Psoas muscle (tissue), 8 donors: ENCODE data around the gene MYO3B. TPM values are rescaled to one million over a fixed set of nuclear protein-coding genes. Genes with fewer than 3 reads are reported as not detected.

Source experiments
- ATAC-seq, 4 donors: fragments of 200-7000 bp; cut with Tn5 transposase; one replicate each; pipeline ENCODE4 v1.9.1; 2020; ENCODE audit warnings: moderate library complexity in 3 of 4, mild to moderate bottlenecking in 2 of 4
- DNase-seq, 2 donors: peaks; one replicate each; pipeline ENCODE4 v3.0.0-alpha.2; 2020
- H3K27ac ChIP-seq: fragments of 200-600 bp; one replicate; pipeline ENCODE4 v1.8.0; 2022
- H3K27me3 ChIP-seq, 3 donors: fragments of 200-600 bp in 1 of 3; one replicate each; pipeline versions ENCODE4 v1.6.1 to v1.8.0; 2013 to 2022; ENCODE audit warnings: low read length in 2 of 3, mild to moderate bottlenecking in 2 of 3, moderate library complexity in 1 of 3; ENCODE audit not compliant: insufficient read depth in 3 of 3
- H3K36me3 ChIP-seq, 2 donors: fragments of 200-600 bp in 1 of 2; one replicate each; pipeline versions ENCODE4 v1.6.1 to v1.8.0; 2013 to 2022; ENCODE audit warnings: low read depth in 1 of 2, mild to moderate bottlenecking in 1 of 2, moderate library complexity in 1 of 2; ENCODE audit not compliant: insufficient read depth in 1 of 2
- H3K4me1 ChIP-seq: fragments of 200-600 bp; one replicate; pipeline ENCODE4 v1.8.0; 2022
- H3K4me3 ChIP-seq: fragments of 200-600 bp; one replicate; pipeline ENCODE4 v1.8.0; 2022; ENCODE audit warnings: mild to moderate bottlenecking
- H3K9me3 ChIP-seq: fragments of 200-600 bp; one replicate; pipeline ENCODE4 v1.8.0; 2022
- WGBS, 3 donors: extraction: QIAGEN DNeasy Blood & Tissue Kit; methylation state at CpG; one replicate each; pipeline versions ENCODE4 v1.1.6 to v1.1.7; 2013; 5-methylcytosine and 5-hydroxymethylcytosine counted together
- intact Hi-C, 2 donors: fragments of 100-400 bp; cut with DNase I; formaldehyde crosslinking; loops; one replicate each; pipeline versions ENCODE4 v1.11.0 to v1.14.2; 2022
- polyA plus RNA-seq, 3 donors: library from polyadenylated mRNA; stranded (reverse); fragments of 200-250 nt; gene quantifications; one replicate each; pipeline ENCODE4 v1.2.3, GENCODE V29; 2013
- total RNA-seq, 4 donors: library from RNA; stranded (reverse); fragmentation: NEBNext Ultra II Directional in 2 of 4; extraction: Animal tissue kit (Norgen Biotek cat#: 25700) in 2 of 4; gene quantifications; one replicate each; pipeline versions ENCODE4 v1.2.1 to v1.2.4, GENCODE V29; 2021 to 2023
- TF ChIP-seq, protein P1 (sequence below): fragments of 200-600 bp; IDR thresholded peaks from one replicate; pipeline ENCODE4 v1.8.0; 2022; ENCODE audit warnings: antibody characterized with exemption
- donor health status: healthy with polysubstance abuse.
- donor health status: DM: no; HTN: no; CAD: no; lungs with moderate emphysema.
- donor health status: Bipolar disorder and iron deficiency.
- donor health status: healthy.
- donor health status: DM: yes; HTN: yes; CAD: no.
- donor health status: DM: no; HTN: no; CAD: no.
- donor health status: DM: no; HTN: no; CAD: no.
- donor health status: DM: yes; HTN: yes; CAD: no.

MYO3B gene
- total and polyA plus RNA-seq, 7 donors: 0.04 to 0.32 TPM; not detected in 5

DNA sequence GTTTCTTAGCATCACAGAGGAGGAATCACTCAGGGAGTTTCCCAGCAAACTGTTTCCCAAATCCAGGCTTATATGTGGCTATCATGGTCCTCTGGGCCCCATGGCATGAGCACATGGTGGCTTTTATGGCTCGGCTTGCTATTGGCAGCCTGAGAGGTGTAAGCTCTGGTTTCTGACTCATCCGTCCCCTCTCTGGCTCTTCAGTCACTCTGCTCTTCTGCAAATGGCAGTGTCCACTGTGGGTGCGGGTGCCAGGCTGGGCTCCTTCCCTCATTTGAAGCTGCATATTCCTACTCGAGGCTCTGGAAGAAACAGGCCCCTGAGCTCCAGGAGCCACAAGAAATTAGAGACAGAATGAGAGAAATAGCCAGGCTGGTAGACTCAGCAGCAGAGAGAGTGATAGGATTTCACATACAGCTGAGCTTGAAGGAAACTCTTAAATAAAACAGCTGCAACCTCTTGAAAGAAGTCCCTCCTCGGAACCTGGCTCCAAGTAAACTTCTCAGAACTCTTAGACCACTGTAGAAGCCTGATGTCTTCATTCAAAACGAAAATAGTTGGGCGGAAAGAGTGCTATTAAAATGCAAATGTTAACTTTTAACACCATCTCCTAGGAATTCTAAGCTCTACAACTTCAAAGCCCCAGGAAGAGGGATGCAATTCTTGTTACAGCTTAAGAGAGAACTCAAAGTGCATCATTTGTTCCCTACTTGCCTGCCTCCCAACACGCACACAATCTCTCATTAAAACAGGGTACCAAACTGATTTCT, 324.6 kb downstream of the MYO3B start:
- intact Hi-C loops: no loop called here
- peak overlapping the region; percentile 56 for H3K27ac ChIP-seq
- TF ChIP-seq, protein P1, sequence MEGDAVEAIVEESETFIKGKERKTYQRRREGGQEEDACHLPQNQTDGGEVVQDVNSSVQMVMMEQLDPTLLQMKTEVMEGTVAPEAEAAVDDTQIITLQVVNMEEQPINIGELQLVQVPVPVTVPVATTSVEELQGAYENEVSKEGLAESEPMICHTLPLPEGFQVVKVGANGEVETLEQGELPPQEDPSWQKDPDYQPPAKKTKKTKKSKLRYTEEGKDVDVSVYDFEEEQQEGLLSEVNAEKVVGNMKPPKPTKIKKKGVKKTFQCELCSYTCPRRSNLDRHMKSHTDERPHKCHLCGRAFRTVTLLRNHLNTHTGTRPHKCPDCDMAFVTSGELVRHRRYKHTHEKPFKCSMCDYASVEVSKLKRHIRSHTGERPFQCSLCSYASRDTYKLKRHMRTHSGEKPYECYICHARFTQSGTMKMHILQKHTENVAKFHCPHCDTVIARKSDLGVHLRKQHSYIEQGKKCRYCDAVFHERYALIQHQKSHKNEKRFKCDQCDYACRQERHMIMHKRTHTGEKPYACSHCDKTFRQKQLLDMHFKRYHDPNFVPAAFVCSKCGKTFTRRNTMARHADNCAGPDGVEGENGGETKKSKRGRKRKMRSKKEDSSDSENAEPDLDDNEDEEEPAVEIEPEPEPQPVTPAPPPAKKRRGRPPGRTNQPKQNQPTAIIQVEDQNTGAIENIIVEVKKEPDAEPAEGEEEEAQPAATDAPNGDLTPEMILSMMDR: no peak
- no peaks in the 10 kb centered on the region for H3K9me3 ChIP-seq
- H3K27me3 ChIP-seq: no peaks in the 10 kb centered on the region
- WGBS, 3 donors: 39 to 46% (median 45%) methylated on average over 8 of the region's 8 CpGs
- H3K4me1 ChIP-seq: peaks cover 4% of the 10 kb centered on the region
- no peak for DNase-seq
- peak; percentile 80 to 92 (median 86) for ATAC-seq
- H3K36me3 ChIP-seq: no peaks in the 10 kb centered on the region
- H3K4me3 ChIP-seq: no peak overlapping the region

DNA sequence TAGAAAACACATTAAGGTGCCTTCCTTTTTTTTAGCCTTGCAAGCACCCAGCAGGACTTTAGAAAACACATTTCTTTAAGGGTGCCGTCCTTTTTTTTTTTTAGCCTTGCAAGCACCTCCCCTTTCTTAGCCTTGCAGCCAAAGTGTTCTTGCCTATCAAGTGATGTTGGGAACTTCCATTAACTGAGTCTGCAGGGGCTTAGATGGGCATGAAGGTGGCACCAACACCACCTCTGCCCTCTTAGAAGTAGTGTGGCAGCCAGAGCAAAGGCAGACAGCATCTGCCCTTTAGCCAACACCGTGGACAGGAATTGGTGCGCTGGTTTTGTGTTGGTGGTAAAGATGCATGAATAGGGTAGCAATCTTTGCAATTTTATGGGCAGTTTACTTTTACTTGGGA, 325.6 kb downstream of the MYO3B start:
- Histone ChIP-seq H3K27ac (no peak overlapping the region), H3K36me3 (no peaks in the 10 kb centered on the region), H3K9me3 (no peaks in the 10 kb centered on the region), H3K4me1 (peaks cover 4% of the 10 kb centered on the region), H3K4me3 (no peak overlapping the region), H3K27me3 (no peaks in the 10 kb centered on the region)
- TF ChIP-seq, protein P1: no peak
- DNase-seq (no peak), ATAC-seq (no peak)
- intact Hi-C loops: no loop called here
- 56 to 77% (median 76%) methylated on average over 2 to 3 of the region's 3 CpGs for WGBS, 3 donors

DNA sequence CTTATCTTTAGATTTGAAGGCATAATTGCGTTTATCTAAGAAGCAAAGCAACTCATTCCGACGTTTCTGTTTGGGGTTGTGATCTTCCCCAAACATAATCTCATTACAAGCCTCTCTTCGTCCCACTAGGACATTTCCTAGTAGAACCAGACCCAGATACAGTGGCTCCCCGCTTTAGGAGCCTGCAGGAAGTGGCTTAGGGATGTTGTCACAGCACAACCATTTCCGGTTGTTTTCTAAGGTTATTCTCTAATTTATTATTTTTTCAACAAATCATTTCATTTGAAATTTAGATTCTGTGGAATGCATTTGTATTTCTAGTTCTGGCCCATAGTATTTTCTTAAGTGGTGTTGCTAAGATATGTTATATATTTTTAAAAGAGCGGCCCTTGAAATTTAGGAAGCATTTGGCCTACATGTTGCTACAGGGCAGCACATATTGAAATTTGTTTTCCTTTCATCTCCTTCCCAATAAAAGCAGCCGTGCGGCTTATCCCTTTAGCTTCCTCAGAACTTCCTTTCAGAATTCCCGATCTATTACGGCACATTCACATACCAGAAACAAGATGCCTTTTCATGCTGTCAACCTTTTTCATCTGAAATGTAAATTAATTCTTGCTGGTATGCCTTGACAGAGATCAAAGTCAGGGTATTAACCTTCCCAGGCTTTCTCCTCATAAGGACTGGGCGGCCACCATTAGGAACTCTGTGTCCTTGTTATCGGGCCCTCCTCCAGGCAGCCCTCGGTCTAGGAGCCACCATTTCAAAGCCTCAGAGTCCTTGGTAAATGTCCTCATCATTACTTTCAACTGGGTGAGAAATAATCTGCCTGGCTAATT, 326.2 kb downstream of the MYO3B start:
- H3K4me1 ChIP-seq: peaks cover 4% of the 10 kb centered on the region
- DNase-seq (no peak), ATAC-seq (no peak)
- 76 to 81% (median 79%) methylated on average over 14 of the region's 14 CpGs for WGBS, 3 donors
- no peaks in the 10 kb centered on the region for H3K27me3 ChIP-seq
- H3K36me3 ChIP-seq: no peaks in the 10 kb centered on the region
- no peaks in the 10 kb centered on the region for H3K9me3 ChIP-seq
- TF ChIP-seq, protein P1: no peak
- no peak overlapping the region for H3K27ac ChIP-seq
- intact Hi-C loops: no loop called here
- H3K4me3 ChIP-seq: no peak overlapping the region

DNA sequence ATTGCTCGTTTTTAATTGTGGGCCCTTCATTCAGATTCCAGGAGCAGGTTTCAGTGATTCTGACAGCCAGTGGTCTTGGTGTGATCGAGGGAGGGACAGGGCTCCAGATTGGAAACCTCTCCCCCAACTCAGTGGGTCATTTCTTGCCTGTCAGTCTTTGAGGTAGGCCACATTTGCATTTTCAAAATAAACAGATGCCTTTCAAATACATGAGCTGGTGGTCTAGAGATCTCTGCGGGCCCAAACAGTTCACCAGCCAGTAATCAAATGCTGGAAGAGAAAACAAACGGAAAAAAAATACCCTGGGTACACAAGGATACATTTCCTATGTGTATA, 326.8 kb downstream of the MYO3B start:
- ATAC-seq (no peak), DNase-seq (no peak)
- TF ChIP-seq, protein P1: no peak
- Histone ChIP-seq H3K27me3 (no peaks in the 10 kb centered on the region), H3K4me1 (peaks cover 4% of the 10 kb centered on the region), H3K27ac (no peak overlapping the region), H3K4me3 (no peak overlapping the region), H3K9me3 (no peaks in the 10 kb centered on the region), H3K36me3 (no peaks in the 10 kb centered on the region)
- intact Hi-C loops: no loop called here
- 84 to 90% (median 84%) methylated on average over 4 of the region's 4 CpGs for WGBS, 3 donors
